DMS153 (cell line): ENCODE data around the gene DDTL.
"Not testable (repeated sequence)": the region's sequence is repeated elsewhere in the genome, so short reads cannot be mapped to it uniquely, and the experiment has no call there.

ENCODE experiments used
- DNase-seq: peaks from one replicate; lab custom pipeline; 2025; lab: John Stamatoyannopoulos, UW

DDTL gene

GRCh38 chr22:23970201-23970641 lies 3.5 kb downstream of the DDTL start:
- DNase-seq = no peak

GRCh38 chr22:23970816-23971486 lies 4.3 kb downstream of the DDTL start:
- no peak for DNase-seq

GRCh38 chr22:23971927-23972326 lies 5.2 kb downstream of the DDTL start:
- not testable (repeated sequence) for DNase-seq

GRCh38 chr22:23974345-23974744 lies 7.7 kb downstream of the DDTL start, which contains the start of gene DDT:
Gene DDT, minus strand, starts transcription at chr22:23974441. Its CDS starts 27 bp downstream, at chr22:23974414.
- not testable (repeated sequence) for DNase-seq

- DNase-seq = not testable (repeated sequence)
Observed at GRCh38 chr22:23974836-23975352, 8.2 kb downstream of the DDTL start.

- DNase-seq = not testable (repeated sequence)
Observed at GRCh38 chr22:23977304-23977703, 10.6 kb downstream of the DDTL start.

- not testable (repeated sequence) for DNase-seq
Observed at GRCh38 chr22:23979557-23980240, 13.0 kb downstream of the DDTL start, which contains the start of gene GSTT2. Gene GSTT2, plus strand, starts transcription at chr22:23980134.

- not testable (repeated sequence) for DNase-seq
Observed at GRCh38 chr22:23980567-23980966, 13.9 kb downstream of the DDTL start.

GRCh38 chr22:23984430-23984829 lies 17.7 kb downstream of the DDTL start:
- peak; percentile 29 for DNase-seq

- DNase-seq = not testable (repeated sequence)
Observed at GRCh38 chr22:23986089-23986488, 19.4 kb downstream of the DDTL start.

- DNase-seq = not testable (repeated sequence)
Observed at GRCh38 chr22:23986538-23987178, 20.0 kb downstream of the DDTL start.

GRCh38 chr22:23989583-23990244 lies 23.0 kb downstream of the DDTL start:
- not testable (repeated sequence) for DNase-seq

- DNase-seq = not testable (repeated sequence)
Observed at GRCh38 chr22:23993080-23993479, 26.4 kb downstream of the DDTL start.

- DNase-seq = not testable (repeated sequence)
Observed at GRCh38 chr22:23993581-23994177, 27.0 kb downstream of the DDTL start.

GRCh38 chr22:23997092-23997491 lies 30.4 kb downstream of the DDTL start:
- DNase-seq = no peak

- not testable (repeated sequence) for DNase-seq
Observed at GRCh38 chr22:23999779-24000178, 33.1 kb downstream of the DDTL start.

GRCh38 chr22:24001314-24001713 lies 34.6 kb downstream of the DDTL start:
- DNase-seq = no peak

- DNase-seq = no peak
Observed at GRCh38 chr22:24002272-24002671, 35.6 kb downstream of the DDTL start.

- no peak for DNase-seq
Observed at GRCh38 chr22:24002851-24003250, 36.2 kb downstream of the DDTL start.

- DNase-seq = no peak
Observed at GRCh38 chr22:24003887-24004286, 37.2 kb downstream of the DDTL start.

GRCh38 chr22:24005201-24005600 lies 38.5 kb downstream of the DDTL start, which contains the start of gene GSTT4:
Gene GSTT4, minus strand, starts transcription at chr22:24005453. Its CDS starts 97 bp downstream, at chr22:24005356.
- no peak for DNase-seq
